Measurements from ENCODE around the gene MYADML2. TPM values are rescaled to one million over a fixed set of nuclear protein-coding genes. Genes with fewer than 3 reads are reported as not detected.
A peak's percentile ranks its signal among the peaks of the same experiment; 100 is the strongest.

The MYADML2 gene
- total and polyA plus RNA-seq, 7 donors: 0.47 to 95.8 (median 11.0) TPM

DNA sequence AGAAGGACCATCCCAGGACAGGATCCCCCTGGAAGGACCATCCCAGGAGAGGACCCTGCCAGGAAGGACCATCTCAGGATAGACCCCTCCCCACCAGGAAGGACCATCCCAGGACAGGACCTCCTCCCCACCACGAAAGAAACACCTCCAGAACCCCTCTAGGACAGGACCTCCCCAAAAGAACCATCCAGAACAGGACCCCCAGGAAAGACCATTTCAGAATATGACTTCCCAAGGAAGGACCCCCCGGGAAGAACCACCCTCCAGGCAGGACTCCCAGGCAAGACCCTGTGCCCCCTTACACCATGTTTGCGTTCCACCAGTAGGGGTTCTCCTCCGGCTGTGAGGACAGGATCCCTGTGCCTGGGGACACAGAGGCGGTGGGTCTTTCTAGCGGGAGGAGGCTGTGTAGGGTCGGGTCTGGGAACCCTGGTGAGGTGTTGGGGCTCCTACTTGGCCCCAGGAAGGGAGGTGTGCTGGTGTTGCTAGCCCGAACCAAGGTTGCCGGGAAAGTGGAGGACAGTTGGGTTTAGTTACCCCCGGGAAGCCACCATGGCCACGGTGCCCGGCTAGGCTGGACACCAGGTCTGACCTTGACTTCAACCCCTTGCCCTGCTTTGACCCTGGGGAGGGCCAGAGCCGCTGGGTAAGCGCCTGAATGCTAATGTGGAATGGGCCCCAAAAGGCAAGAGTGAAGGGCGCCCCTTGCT, 11.8 kb upstream of the MYADML2 start:
- Histone ChIP-seq H3K4me3 (peak overlapping the region; percentile 66), H3K27me3 (ENCODE audit: insufficient read depth in 3 of 3, low read length in 2 of 3) (peaks cover 0 to 23% (median 3%) of the 10 kb centered on the region in 3 donors), H3K4me1 (peaks cover 27% of the 10 kb centered on the region), H3K27ac (no peak overlapping the region), H3K36me3 (ENCODE audit: insufficient read depth in 1 of 2, low read depth in 1 of 2) (no peaks in the 10 kb centered on the region), H3K9me3 (no peaks in the 10 kb centered on the region)
- TF ChIP-seq, protein P1, sequence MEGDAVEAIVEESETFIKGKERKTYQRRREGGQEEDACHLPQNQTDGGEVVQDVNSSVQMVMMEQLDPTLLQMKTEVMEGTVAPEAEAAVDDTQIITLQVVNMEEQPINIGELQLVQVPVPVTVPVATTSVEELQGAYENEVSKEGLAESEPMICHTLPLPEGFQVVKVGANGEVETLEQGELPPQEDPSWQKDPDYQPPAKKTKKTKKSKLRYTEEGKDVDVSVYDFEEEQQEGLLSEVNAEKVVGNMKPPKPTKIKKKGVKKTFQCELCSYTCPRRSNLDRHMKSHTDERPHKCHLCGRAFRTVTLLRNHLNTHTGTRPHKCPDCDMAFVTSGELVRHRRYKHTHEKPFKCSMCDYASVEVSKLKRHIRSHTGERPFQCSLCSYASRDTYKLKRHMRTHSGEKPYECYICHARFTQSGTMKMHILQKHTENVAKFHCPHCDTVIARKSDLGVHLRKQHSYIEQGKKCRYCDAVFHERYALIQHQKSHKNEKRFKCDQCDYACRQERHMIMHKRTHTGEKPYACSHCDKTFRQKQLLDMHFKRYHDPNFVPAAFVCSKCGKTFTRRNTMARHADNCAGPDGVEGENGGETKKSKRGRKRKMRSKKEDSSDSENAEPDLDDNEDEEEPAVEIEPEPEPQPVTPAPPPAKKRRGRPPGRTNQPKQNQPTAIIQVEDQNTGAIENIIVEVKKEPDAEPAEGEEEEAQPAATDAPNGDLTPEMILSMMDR (IDR thresholded peaks at IDR 0.05): no peak
- 57 to 72% (median 58%) methylated on average over 15 of the region's 15 CpGs for WGBS, 3 donors
- intact Hi-C loops (cut with DNase I): loop anchor here (1.0 to 2.0 kb wide), 2 partner anchors 62 to 63 kb away; no protein-coding TSS in a partner anchor
- ATAC-seq (no peak), DNase-seq (no peak)

DNA sequence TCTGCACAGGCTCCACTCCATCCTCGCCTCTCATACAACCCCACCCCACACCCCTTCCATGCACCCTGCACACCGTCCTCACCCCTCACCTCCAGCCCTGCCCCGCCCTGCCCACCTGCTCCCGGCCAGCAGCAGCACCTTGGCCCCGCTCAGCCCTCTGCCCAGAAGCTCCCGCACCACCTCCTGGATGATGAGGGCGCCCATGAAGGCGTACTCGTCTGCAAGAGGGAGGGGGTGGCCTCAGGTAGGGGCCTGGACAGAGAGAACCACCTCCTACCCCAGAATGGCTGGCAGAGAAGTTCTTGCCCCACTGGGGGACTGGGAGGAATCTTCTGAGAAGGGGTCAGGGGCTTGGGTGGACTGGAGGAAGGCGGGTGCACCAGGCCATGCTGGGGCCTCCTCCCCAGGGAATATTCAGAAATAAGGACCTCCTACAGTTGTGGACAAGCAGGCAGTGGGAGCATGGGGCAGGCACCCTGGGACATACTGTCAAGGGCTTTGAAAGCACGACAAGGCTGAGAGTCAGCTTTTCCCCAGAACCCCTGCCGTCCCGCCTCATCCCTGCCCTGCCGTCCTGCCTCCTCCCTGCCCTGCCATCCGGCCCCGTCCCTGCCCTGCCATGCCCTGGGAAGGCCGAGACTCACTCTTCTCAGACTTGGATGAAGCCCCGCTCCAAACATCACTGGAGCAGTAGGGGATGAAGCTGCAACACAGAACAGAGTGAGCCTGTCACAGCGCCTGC, 10.8 kb upstream of the MYADML2 start:
- Histone ChIP-seq H3K27me3 (ENCODE audit: insufficient read depth in 3 of 3, low read length in 2 of 3) (peaks cover 0 to 23% (median 3%) of the 10 kb centered on the region in 3 donors), H3K9me3 (no peaks in the 10 kb centered on the region), H3K27ac (no peak overlapping the region), H3K4me1 (peaks cover 20% of the 10 kb centered on the region), H3K36me3 (ENCODE audit: insufficient read depth in 1 of 2, low read depth in 1 of 2) (no peaks in the 10 kb centered on the region), H3K4me3 (no peak overlapping the region)
- 83 to 90% (median 85%) methylated on average over 18 to 19 of the region's 19 CpGs for WGBS, 3 donors
- TF ChIP-seq, protein P1 (IDR thresholded peaks at IDR 0.05): no peak
- ATAC-seq (no peak), DNase-seq (no peak)
- intact Hi-C loops (cut with DNase I): loop anchor here in 1 of 2 donors (2.0 kb wide), 1 partner anchor 63 kb away; no protein-coding TSS in a partner anchor

DNA sequence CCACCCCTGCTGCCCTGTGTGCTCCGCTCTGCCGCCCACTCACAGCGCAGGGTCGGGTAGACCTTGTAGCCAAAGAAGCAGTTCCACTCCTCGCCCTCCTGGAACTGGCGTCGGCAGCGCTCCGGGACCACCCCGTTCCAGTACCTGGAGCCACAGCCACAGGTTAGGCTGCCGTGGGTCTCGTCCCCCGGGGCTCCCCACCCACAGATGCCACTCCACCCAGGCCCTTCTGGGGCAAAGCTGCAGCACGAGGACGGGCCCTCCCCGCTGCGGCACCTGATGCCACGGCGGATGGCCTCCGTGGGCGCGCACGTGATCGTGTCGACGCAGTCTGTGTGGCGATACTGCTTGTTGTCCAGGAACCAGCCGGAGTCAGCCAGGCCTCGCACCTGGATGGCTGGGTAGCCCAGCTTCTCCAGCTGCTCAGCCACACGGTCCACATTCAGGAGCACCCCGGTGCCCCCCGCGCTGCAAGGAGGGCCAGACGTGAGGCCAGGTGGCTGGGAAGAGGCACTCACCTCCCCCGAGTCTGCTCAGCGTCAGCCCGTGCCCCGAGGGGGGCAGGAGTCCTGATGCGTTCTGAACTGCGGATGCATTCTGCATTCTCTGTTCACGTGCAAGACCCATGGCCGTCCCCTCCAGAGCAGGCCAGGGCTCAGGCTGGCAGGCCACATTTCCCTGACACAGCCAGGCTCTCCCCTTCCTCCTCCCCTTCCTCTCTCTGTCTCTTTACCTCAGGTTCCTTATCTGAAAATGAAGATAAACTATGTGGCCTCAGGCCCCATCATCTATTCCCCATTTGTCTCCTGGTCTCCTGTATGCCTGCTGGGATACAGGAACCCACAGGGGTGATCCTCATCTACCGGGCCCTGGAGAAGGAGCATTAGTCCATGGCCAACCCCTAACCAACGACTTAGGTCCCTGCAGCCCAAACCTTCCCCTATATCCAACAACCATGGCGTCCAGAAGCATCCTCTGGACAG, 9.9 kb upstream of the MYADML2 start:
- H3K27ac ChIP-seq: no peak overlapping the region
- H3K27me3 ChIP-seq (ENCODE audit: insufficient read depth in 3 of 3, low read length in 2 of 3): peaks cover 0 to 22% (median 3%) of the 10 kb centered on the region in 3 donors
- H3K36me3 ChIP-seq (ENCODE audit: insufficient read depth in 1 of 2, low read depth in 1 of 2): no peaks in the 10 kb centered on the region
- TF ChIP-seq, protein P1 (IDR thresholded peaks at IDR 0.05): no peak
- H3K4me3 ChIP-seq: no peak overlapping the region
- WGBS, 3 donors: 83 to 84% (median 84%) methylated on average over 45 of the region's 45 CpGs
- intact Hi-C loops (cut with DNase I): no loop called here
- no peaks in the 10 kb centered on the region for H3K9me3 ChIP-seq
- DNase-seq (no peak), ATAC-seq (no peak)
- peaks cover 15% of the 10 kb centered on the region for H3K4me1 ChIP-seq

DNA sequence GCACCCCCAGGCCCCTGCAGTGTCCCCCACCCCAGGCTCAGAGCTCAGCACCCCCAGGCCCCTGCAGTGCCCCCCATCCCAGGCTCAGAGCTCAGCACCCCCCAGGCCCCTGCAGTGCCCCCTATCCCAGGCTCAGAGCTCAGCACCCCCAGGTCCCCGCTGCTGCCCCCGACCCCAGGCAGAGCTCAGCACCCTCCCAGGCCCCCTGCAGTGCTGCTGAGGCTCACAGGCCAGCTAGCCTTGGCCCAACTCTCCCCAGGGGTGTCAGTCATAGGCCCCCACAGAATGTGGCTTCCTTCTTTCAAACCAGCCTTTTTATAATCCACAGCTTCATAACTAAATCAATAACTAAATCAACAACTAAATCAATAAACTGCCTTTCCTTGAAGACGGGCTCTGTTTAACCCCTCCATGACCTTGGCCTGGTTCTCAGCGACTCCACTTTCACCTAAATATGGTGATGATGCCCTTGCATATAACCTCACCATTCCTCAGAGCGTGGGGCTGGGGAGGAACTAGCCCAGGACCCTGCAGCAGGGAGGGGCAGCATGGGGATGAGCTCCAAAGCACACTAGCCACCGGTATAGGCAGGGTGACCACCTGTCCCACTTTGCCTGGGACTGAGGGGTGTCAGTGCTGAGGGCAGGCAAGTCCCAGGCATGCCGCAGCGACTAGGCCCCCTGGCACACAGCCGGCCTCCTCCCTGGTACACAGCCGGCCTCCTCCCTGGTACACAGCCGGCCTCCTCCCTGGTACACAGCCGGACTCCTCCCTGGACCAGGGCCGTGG, 8.9 kb upstream of the MYADML2 start:
- intact Hi-C loops (cut with DNase I): no loop called here
- WGBS, 3 donors: 77 to 78% (median 78%) methylated on average over 10 to 13 of the region's 13 CpGs
- no peak overlapping the region for H3K27ac ChIP-seq
- H3K27me3 ChIP-seq (ENCODE audit: insufficient read depth in 3 of 3, low read length in 2 of 3): peaks cover 0 to 16% (median 3%) of the 10 kb centered on the region in 3 donors
- TF ChIP-seq, protein P1 (IDR thresholded peaks at IDR 0.05): no peak
- DNase-seq (no peak), ATAC-seq (no peak)
- no peaks in the 10 kb centered on the region for H3K36me3 ChIP-seq (ENCODE audit: insufficient read depth in 1 of 2, low read depth in 1 of 2)
- peaks cover 15% of the 10 kb centered on the region for H3K4me1 ChIP-seq
- no peaks in the 10 kb centered on the region for H3K9me3 ChIP-seq
- H3K4me3 ChIP-seq: no peak overlapping the region
